ENCODE results near the gene SLFNL1. TPM values are rescaled to one million over a fixed set of nuclear protein-coding genes. Genes with fewer than 3 reads are reported as not detected.
A peak's percentile ranks its signal among the peaks of the same experiment; 100 is the strongest.

SLFNL1 gene
- total RNA-seq, 1 experiment from 2014 or later = 0.39 TPM

DNA sequence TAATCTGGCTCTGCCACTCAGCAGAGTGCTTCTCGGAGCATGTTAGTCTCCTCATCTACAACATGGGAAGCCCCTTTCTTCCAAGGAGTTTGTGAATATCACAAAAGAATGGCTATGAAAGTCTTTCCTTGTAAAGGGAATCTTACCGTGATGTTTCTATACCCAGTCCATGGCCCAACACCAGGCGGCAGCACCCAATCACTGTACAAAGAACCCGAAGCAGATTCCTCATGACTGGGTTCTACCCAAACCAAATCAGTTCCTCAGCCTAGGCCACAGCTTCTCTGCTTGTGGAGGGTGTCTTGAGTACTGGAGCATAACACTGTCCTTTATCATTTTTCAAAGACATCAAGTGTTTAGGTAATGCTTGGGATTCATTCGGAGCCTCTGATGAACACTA, 16.6 kb upstream of the SLFNL1 start:
- no peak overlapping the region for H3K27ac ChIP-seq (ENCODE audit: low read depth, low read length, poor library complexity, severe bottlenecking)
- intact Hi-C loops (cut with micrococcal nuclease; ENCODE audit: unreplicated experiment) = no loop called here
- CTCF ChIA-PET = no interaction called here
- peaks cover 39% of the 10 kb centered on the region for H3K36me3 ChIP-seq (ENCODE audit: insufficient read depth, low read length, poor library complexity, severe bottlenecking)
- H3K4me3 ChIP-seq (ENCODE audit: low read depth, low read length, poor library complexity, severe bottlenecking) = no peak overlapping the region
- BruUV-seq (replicated peaks) = no TSS peak
- POLR2A ChIA-PET (ENCODE audit: low non-redundant PET) = no interaction called here
- TF ChIP-seq, protein P1, sequence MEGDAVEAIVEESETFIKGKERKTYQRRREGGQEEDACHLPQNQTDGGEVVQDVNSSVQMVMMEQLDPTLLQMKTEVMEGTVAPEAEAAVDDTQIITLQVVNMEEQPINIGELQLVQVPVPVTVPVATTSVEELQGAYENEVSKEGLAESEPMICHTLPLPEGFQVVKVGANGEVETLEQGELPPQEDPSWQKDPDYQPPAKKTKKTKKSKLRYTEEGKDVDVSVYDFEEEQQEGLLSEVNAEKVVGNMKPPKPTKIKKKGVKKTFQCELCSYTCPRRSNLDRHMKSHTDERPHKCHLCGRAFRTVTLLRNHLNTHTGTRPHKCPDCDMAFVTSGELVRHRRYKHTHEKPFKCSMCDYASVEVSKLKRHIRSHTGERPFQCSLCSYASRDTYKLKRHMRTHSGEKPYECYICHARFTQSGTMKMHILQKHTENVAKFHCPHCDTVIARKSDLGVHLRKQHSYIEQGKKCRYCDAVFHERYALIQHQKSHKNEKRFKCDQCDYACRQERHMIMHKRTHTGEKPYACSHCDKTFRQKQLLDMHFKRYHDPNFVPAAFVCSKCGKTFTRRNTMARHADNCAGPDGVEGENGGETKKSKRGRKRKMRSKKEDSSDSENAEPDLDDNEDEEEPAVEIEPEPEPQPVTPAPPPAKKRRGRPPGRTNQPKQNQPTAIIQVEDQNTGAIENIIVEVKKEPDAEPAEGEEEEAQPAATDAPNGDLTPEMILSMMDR (conservative IDR thresholded peaks at IDR 0.05; ENCODE audit: low read depth, low read length) = peak; percentile 33
- no peak for TF ChIP-seq EZH2 (IDR thresholded peaks at IDR 0.05; ENCODE audit: borderline replicate concordance, low read depth, low read length, poor library complexity, severe bottlenecking)
- no peak for DNase-seq (ENCODE audit: low spot score)
- no peaks in the 10 kb centered on the region for H3K27me3 ChIP-seq (replicated peaks; ENCODE audit: insufficient read depth, low read depth, low read length, poor library complexity)
- no peaks in the 10 kb centered on the region for H3K4me1 ChIP-seq (ENCODE audit: insufficient read depth, low read length, poor library complexity, severe bottlenecking)
- no peaks in the 10 kb centered on the region for H3K9me3 ChIP-seq (ENCODE audit: low read depth, low read length, poor library complexity, severe bottlenecking)

DNA sequence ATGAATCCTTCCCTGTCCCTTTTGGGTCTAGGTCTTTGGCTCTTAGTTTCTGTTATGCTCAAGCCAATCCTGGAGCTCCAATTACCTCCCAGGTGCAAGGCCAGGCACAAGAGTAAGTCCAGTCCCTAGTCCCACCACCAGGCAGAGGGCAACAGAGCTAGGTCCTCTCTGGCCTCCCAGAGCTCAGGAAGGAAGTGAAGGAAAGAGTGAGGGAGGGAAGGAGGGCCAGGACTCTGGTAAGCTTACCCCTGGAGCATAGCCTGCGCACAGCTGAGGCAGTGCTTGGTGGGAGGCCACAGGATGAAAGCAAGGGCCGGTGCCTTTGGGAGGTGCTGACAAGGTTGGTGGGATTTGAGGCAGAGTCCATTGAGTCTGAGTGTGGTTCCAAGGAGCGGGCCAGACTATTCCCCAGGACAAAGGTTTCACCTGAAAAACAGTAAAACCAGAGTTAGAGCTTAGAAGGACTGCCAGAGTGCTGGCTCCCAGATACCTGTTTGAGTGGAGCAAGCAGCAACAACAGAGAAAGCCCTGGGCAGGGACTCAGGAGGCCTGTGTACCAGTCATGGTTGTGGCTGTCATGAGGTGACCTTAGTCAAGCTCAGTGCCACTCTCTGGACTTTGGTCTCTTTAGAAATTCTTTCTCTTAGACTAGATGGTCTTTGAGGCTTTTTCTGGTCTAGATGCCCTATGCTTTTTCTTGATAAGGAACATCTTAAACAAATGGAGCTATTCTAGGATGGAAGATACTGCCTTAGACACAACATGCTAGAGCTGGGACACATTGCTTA, 15.8 kb upstream of the SLFNL1 start:
- CTCF ChIA-PET = no interaction called here
- Histone ChIP-seq H3K27me3 (replicated peaks; ENCODE audit: insufficient read depth, low read depth, low read length, poor library complexity) (no peaks in the 10 kb centered on the region), H3K9me3 (ENCODE audit: low read depth, low read length, poor library complexity, severe bottlenecking) (no peaks in the 10 kb centered on the region), H3K4me3 (ENCODE audit: low read depth, low read length, poor library complexity, severe bottlenecking) (no peak overlapping the region), H3K27ac (ENCODE audit: low read depth, low read length, poor library complexity, severe bottlenecking) (no peak overlapping the region), H3K36me3 (ENCODE audit: insufficient read depth, low read length, poor library complexity, severe bottlenecking) (peaks cover 40% of the 10 kb centered on the region), H3K4me1 (ENCODE audit: insufficient read depth, low read length, poor library complexity, severe bottlenecking) (no peaks in the 10 kb centered on the region)
- POLR2A ChIA-PET (ENCODE audit: low non-redundant PET) = interaction anchor here (0.5 kb wide), 1 partner anchor 10 kb away, joined by 10 read pairs; no protein-coding TSS in a partner anchor
- intact Hi-C loops (cut with micrococcal nuclease; ENCODE audit: unreplicated experiment) = no loop called here
- no peak for DNase-seq (ENCODE audit: low spot score)
- no TSS peak for BruUV-seq (replicated peaks)
- TF ChIP-seq, protein P1 (conservative IDR thresholded peaks at IDR 0.05; ENCODE audit: low read depth, low read length) = no peak
- TF ChIP-seq EZH2 (IDR thresholded peaks at IDR 0.05; ENCODE audit: borderline replicate concordance, low read depth, low read length, poor library complexity, severe bottlenecking) = no peak

DNA sequence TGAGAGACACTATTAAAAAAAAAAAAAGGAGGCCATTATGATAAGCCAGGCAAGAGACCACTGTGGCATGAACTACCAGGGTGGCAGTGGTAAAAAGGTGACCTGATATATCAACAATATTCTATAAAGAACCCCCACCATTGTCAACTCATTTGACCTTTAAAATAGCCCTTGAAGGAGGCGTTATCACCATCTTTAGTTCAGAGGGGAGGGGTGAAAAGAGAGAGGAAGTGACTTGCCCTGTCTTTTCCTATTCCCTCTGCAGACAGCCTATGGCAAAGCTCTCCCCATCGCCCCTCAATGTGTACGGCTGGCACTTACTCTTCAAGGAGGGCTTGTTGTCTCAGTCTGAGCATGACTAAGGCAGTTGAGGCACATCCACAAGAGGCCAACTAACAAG, 11.7 kb upstream of the SLFNL1 start:
- ChIA-PET CTCF (interaction anchor here (0.7 kb wide), 1 partner anchor 29 kb away, joined by 4 read pairs; no protein-coding TSS in a partner anchor), POLR2A (ENCODE audit: low non-redundant PET) (no interaction called here)
- no TSS peak for BruUV-seq (replicated peaks)
- Histone ChIP-seq H3K36me3 (ENCODE audit: insufficient read depth, low read length, poor library complexity, severe bottlenecking) (peaks cover 48% of the 10 kb centered on the region), H3K9me3 (ENCODE audit: low read depth, low read length, poor library complexity, severe bottlenecking) (no peaks in the 10 kb centered on the region), H3K27ac (ENCODE audit: low read depth, low read length, poor library complexity, severe bottlenecking) (no peak overlapping the region), H3K4me1 (ENCODE audit: insufficient read depth, low read length, poor library complexity, severe bottlenecking) (no peaks in the 10 kb centered on the region), H3K27me3 (replicated peaks; ENCODE audit: insufficient read depth, low read depth, low read length, poor library complexity) (no peaks in the 10 kb centered on the region), H3K4me3 (ENCODE audit: low read depth, low read length, poor library complexity, severe bottlenecking) (no peak overlapping the region)
- no peak for DNase-seq (ENCODE audit: low spot score)
- TF ChIP-seq EZH2 (IDR thresholded peaks at IDR 0.05; ENCODE audit: borderline replicate concordance, low read depth, low read length, poor library complexity, severe bottlenecking) = no peak
- TF ChIP-seq, protein P1 (conservative IDR thresholded peaks at IDR 0.05; ENCODE audit: low read depth, low read length) = no peak
- intact Hi-C loops (cut with micrococcal nuclease; ENCODE audit: unreplicated experiment) = no loop called here
